NCI-H82 treated with DMSO at 0.1 percent for 48 hours (cell line): ENCODE data around the gene EPS8L3.
"Not testable (repeated sequence)": the region's sequence is repeated elsewhere in the genome, so short reads cannot be mapped to it uniquely, and the experiment has no call there.

Experiments
- DNase-seq: peaks from one replicate; lab custom pipeline; 2025; ENCODE audit not compliant: unreplicated experiment; lab: John Stamatoyannopoulos, UW

EPS8L3 gene

GRCh38 chr1:109780982-109781381, 17.3 kb upstream of the EPS8L3 start:
- DNase-seq: no peak

GRCh38 chr1:109777980-109778625, 14.4 kb upstream of the EPS8L3 start:
- no peak for DNase-seq

GRCh38 chr1:109777436-109777835, 13.7 kb upstream of the EPS8L3 start:
- DNase-seq: no peak

- peak; percentile 36 for DNase-seq
These were observed 13.2 kb upstream of the EPS8L3 start for GRCh38 chr1:109776911-109777310.

GRCh38 chr1:109776206-109776835, 12.6 kb upstream of the EPS8L3 start:
- DNase-seq: no peak

GRCh38 chr1:109775398-109775797, 11.7 kb upstream of the EPS8L3 start:
- DNase-seq: no peak

- DNase-seq: no peak
These were observed 10.3 kb upstream of the EPS8L3 start for GRCh38 chr1:109773900-109774485.

GRCh38 chr1:109773203-109773899, 9.6 kb upstream of the EPS8L3 start:
- peak; percentile 79 for DNase-seq

GRCh38 chr1:109772658-109773202, 9.0 kb upstream of the EPS8L3 start:
- no peak for DNase-seq

- no peak for DNase-seq
These were observed 8.3 kb upstream of the EPS8L3 start for GRCh38 chr1:109771712-109772657.

GRCh38 chr1:109770331-109771095, 6.8 kb upstream of the EPS8L3 start:
- DNase-seq: no peak

GRCh38 chr1:109769330-109770078, 5.8 kb upstream of the EPS8L3 start:
- no peak for DNase-seq

GRCh38 chr1:109768820-109769219, 5.1 kb upstream of the EPS8L3 start:
- DNase-seq: no peak

- no peak for DNase-seq
These were observed 4.6 kb upstream of the EPS8L3 start for GRCh38 chr1:109768335-109768650.

- no peak for DNase-seq
These were observed 4.1 kb upstream of the EPS8L3 start for GRCh38 chr1:109767637-109768334.

- DNase-seq: not testable (repeated sequence)
These were observed 3.4 kb upstream of the EPS8L3 start for GRCh38 chr1:109766991-109767636.

- DNase-seq: no peak
These were observed 2.3 kb upstream of the EPS8L3 start for GRCh38 chr1:109765896-109766615.

GRCh38 chr1:109765483-109765815, 1.7 kb upstream of the EPS8L3 start:
- no peak for DNase-seq
